Superior temporal gyrus (tissue), 1 donor: ENCODE results near the gene MCL1.
"Not testable (repeated sequence)": the region's sequence is repeated elsewhere in the genome, so short reads cannot be mapped to it uniquely, and the experiment has no call there.

ENCODE experiments used
- DNase-seq: peaks from one replicate; pipeline ENCODE4 v3.0.0-alpha.2; 2016; ENCODE audit errors: extremely low spot score

MCL1 gene

GRCh38 chr1:150602372-150602771 lies 23.0 kb upstream of the MCL1 start:
- DNase-seq = not testable (repeated sequence)

DNA sequence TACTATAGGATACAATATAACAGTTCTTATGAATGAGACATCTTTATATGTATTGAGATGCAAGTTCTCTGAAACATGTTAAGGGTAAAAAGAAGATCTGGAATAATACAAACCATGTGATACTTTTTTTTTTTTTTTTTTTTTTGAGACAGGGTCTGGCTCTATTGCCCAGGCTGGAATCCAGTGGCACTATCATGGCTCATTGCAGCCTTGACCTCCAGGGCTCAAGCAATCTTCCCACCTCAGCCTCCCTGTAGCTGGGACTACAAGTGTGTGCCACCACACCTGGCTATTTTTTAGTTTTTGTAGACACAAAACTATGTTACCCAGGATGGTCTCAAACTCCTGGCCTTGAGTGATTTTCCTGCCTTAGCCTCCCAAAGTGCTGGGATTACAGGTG lies 22.1 kb upstream of the MCL1 start:
- no peak for DNase-seq

DNA sequence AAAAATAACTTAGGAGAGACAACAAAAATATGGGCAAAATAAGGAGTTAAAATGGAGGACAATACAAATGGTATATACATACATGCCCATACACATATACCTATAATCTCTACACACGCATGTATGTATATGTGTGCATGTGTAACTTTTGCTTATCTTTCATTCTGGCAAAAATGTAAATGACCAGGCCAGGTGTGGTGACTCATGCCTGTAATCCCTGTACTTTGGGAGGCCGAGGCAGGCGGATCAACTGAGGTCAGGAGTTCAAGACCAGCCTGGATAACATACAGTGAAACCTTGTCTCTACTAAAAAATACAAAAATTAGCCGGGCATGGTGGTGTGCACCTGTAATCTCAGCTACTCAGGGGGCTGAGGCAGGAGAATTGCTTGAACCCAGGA lies 18.9 kb upstream of the MCL1 start:
- not testable (repeated sequence) for DNase-seq

GRCh38 chr1:150596976-150597375 lies 17.6 kb upstream of the MCL1 start:
- no peak for DNase-seq

GRCh38 chr1:150596095-150596892 lies 16.9 kb upstream of the MCL1 start:
- DNase-seq = no peak

DNA sequence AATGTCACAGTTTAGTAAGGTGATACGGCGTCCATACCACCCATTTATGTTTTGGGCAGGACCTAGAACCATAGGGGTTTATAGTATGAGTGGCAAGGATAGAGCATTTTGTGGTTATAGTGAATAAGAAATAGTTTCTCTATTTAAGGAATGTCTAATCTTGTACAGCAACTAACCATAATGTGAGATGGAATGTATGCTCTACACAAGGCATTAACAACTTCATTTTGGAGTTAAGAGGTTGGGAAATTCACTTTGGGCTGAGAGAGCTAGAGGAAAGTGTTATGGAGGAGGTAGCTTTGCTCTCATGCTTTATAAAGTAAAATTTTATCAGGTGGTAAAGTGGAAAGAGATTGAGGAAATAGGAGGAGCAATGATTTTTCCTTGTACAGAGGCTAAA lies 3.0 kb upstream of the MCL1 start:
- DNase-seq = no peak

- DNase-seq = not testable (repeated sequence)
Observed at GRCh38 chr1:150581962-150582361, 2.6 kb upstream of the MCL1 start.

- not testable (repeated sequence) for DNase-seq
Observed at GRCh38 chr1:150581437-150581836, 2.0 kb upstream of the MCL1 start.

GRCh38 chr1:150580966-150581365 lies 1.6 kb upstream of the MCL1 start:
- not testable (repeated sequence) for DNase-seq

- DNase-seq = no peak
Observed at GRCh38 chr1:150579945-150580642, 684 bp upstream of the MCL1 start.

DNA sequence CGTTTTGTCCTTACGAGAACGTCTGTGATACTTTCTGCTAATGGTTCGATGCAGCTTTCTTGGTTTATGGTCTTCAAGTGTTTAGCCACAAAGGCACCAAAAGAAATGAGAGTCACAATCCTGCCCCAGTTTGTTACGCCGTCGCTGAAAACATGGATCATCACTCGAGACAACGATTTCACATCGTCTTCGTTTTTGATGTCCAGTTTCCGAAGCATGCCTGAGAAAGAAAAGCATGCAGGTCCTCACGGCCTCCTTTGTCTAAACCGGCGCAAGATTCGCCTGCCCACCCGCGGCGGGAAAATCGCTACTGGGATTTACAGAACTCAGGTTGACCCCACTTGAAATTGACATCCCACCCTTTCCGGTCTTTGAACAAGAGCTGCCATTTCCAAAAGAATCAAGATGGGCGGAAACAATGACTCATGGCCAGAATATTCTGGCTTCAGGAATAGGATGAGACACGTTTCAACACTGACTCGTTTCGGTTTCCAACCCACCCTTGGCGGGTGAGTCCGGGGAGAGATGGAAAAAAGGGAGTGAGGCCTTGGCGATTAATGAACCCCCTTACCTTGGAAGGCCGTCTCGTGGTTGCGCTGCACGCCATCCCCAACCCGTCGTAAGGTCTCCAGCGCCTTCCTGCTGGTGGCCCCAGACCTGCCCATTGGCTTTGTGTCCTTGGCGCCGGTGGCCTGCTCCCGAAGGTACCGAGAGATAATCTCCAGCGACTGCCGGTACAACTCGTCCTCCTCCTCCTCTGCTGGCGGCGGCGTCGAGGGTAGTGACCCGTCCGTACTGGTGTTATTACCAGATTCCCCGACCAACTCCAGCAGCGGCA lies 919 bp downstream of the MCL1 start:
- peak; percentile 58 for DNase-seq

DNA sequence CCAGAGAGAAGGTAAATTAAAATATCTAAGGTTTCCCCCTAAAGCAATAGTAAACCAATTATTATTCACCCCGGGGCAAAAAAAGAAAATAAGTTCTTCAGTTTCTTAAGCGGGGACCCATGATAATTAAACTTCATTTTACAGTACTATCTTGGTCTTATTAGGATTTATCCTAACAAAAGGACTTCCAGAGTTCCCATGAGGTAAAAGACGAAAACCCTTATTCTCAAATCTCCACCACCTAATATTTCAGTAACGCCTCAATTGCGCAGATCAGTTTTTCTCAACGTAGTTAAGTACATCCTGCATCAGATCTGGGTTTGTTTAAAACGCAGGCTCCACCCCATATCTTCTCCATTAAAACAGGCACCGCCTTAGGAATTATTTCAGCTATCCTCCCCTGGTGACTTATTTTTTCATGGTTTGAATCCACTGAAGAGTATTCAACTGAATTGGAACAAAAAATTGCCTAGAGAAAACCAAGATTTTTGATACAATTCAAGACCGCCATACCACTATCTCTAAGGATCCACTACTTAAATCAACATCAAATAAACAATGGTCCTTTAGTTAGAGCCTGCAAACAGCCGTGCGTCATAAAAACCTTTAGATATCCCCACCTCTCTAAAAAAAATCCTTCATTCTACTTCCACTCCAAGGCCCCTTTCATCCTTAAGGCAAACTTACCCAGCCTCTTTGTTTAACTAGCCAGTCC lies 1.7 kb downstream of the MCL1 start:
- no peak for DNase-seq

GRCh38 chr1:150576794-150577556 lies 2.4 kb downstream of the MCL1 start:
- DNase-seq = no peak

DNA sequence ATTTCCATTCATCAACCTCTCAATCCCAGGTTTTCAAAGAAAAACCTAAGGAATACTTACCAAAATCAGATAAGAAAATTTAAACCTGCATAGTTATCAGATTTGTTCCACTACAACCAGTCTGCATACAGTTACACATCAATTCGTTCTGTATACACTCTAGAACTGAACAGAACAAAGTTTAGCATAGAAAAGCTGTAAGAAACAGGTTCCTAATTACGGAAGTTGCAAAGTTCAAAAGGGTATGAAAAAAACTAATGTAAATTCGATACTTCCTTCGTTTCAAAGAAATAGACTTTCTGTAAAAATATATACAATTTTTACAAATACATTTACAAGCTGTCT lies 3.1 kb downstream of the MCL1 start:
- DNase-seq = no peak

GRCh38 chr1:150575518-150576366 lies 3.7 kb downstream of the MCL1 start:
- DNase-seq = no peak

GRCh38 chr1:150575072-150575489 lies 4.3 kb downstream of the MCL1 start:
- no peak for DNase-seq

- DNase-seq = no peak
Observed at GRCh38 chr1:150574260-150575071, 4.9 kb downstream of the MCL1 start.

DNA sequence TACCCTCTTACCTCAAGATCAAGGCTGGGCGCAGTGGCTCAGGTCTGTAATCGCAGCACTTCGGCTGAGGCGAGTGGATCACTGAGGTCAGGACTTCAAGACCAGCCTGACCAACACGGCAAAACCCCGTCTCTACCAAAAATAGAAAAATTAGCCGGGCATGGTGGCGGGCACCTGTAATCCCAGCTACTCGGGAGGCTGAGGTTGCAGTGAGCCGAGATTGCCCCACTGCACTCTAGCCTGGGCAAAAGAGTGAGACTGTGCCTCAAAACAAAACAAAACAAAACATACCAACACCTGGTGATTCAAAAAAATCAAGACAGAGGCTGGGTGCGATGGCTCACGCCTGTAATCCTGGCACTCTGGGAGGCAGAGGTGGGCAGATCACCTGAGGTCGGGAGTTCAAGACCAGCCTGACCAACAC lies 5.8 kb downstream of the MCL1 start:
- not testable (repeated sequence) for DNase-seq
